ENCODE data around the gene CCT3.

GRCh38 chr1:156359249-156359648 lies 21.2 kb upstream of the CCT3 start:
- TF ChIP-seq CTCF (IDR thresholded peaks at IDR 0.05 in 8 of 11, conservative IDR thresholded peaks at IDR 0.05 in 3 of 11) (no peak), POLR2AphosphoS5 (IDR thresholded peaks at IDR 0.05) (no peak)
